Activated CD8-positive, alpha-beta memory T cell treated with anti-CD3 and anti-CD28 coated beads, Interleukin-2, amount 50 U/mL, for 1 hour (primary cell): ENCODE data around the gene PDE4A.
A peak's percentile ranks its signal among the peaks of the same experiment; 100 is the strongest.
"Not testable (repeated sequence)": the region's sequence is repeated elsewhere in the genome, so short reads cannot be mapped to it uniquely, and the experiment has no call there.

Experiments used
- DNase-seq: peaks from one replicate; pipeline ENCODE4 v3.0.0-alpha.2; 2020; ENCODE audit errors: extremely low read depth

Gene PDE4A

DNA sequence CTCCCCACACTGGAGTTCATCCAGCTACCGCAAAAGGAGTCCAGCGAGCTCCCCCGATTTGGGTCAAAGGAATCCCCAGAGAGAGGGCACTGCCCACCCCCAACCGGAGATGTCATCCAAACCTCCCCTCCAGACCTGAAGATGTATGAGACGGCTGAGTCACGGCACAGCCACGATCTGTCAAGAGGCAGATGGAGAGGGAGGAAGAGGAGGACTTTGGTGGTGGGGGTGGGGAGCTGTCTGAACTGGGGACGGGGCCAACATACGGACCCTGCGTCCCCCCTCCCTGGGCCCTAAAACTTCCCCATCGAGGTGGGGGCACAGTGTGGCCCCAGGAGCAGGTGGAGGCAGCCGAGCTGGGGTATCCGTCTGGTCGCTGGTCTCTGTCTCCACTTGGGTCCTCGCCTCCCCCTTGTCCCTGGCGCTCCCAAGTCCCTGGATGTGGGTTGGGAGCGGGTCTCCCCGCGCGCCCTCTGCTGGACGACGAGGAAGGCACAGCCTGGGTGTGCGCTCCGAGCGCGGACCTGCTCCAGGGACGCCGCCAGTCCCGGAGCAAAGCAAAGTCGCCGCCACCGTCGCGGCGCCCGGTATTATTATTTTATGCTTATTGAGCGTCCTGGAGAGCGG is 3.8 kb downstream of the PDE4A start:
- DNase-seq, result no peak

DNA sequence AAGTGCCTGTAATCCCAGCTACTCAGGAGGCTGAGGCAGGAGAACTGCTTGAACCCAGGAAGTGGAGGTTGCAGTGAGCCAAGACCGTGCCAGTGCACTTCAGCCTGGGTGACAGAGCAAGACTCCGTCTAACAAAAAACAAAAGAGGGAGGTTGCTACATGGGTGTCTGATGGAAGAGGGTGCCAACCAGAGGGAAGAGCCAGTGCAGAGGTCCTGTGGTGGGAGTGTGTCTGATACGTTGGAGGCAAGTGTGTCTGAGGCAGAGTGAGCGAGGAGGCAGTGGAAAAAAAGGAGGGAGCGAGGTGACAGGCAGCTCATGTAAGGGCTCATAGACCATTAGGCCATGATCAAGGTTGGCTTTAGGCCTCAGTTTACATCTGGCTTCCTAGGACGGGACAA is 6.8 kb downstream of the PDE4A start:
- no peak for DNase-seq

DNA sequence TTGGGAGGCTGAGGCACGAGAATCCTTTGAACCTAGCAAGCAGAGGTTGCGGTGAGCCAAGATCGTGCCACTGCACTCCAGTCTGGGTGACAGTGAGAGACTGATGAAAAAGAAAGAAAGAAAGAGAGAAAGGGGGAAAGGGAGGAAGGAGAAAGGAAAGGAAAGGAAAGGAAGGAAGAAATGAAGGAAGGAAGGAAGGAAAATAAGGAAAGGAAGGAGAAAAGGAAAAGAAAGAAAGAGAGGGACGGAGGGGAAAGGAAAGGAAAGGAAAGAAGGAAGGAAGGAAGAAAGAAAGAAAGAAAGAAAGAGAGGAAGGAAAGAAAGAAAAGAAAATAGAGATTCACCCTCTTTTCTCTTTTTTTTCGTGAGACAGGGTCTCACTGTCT is 8.7 kb downstream of the PDE4A start:
- no peak for DNase-seq

DNA sequence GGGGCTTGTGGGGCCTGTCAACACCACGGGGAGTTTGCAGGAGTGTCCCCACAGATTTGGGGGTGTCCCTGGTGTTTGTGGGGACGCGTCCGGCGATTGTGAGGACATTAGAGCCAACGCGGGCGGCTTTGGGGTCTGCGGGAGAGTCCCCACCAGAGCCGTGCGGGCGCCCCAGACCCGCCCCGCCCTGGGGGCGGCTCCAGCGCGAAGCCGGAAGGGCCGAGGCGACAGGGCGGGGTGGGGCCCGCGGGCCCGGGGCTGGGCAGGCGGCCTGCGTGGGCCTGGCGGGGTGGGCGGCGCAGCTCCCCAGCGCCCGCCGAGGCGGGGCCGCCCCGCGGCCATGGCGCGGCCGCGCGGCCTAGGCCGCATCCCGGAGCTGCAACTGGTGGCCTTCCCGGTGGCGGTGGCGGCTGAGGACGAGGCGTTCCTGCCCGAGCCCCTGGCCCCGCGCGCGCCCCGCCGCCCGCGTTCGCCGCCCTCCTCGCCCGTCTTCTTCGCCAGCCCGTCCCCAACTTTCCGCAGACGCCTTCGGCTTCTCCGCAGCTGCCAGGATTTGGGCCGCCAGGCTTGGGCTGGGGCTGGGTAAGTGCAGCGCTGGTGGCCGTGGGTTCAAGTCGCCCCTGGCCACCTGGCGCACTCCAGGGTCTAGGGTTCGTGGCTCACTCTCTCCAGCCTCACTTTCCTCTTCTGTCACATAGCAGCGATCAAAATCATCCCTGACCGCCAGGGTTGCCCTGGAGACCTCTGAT is 10.3 kb downstream of the PDE4A start:
- DNase-seq, result no peak

DNA sequence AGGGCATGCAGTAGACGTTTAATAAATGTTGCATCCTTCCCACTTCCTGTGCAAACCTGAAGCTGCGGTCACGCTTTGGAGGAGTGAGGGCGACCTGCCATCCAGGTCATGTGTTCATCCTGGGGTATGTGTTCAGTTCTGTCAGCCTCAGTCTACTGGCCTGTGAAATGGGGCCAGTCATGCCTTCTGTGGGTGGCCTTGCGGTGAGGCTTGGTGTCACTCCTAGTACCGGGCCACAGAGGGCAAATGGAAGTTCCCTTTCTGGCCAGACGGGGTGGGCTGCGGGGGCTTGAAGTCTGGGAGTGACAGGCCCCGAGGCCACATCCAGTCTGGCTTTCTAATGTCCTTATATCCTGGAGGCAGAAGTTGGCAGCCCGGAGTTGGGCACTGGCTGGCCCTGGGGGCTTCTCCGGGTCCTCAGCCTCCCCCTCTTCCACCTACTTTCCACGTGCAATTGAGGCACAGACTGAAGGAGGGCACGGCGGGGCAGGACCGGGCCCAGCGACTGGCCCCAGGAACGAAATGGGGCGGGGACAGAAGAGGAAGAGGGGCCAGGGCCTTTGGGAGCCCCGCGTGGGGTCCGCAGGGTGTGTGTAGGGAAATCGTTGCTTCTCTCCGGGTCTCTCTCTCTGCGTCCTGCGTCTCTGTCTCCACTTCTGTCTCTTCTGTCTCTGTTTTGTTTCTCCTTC is 11.1 kb downstream of the PDE4A start:
- DNase-seq, result no peak

DNA sequence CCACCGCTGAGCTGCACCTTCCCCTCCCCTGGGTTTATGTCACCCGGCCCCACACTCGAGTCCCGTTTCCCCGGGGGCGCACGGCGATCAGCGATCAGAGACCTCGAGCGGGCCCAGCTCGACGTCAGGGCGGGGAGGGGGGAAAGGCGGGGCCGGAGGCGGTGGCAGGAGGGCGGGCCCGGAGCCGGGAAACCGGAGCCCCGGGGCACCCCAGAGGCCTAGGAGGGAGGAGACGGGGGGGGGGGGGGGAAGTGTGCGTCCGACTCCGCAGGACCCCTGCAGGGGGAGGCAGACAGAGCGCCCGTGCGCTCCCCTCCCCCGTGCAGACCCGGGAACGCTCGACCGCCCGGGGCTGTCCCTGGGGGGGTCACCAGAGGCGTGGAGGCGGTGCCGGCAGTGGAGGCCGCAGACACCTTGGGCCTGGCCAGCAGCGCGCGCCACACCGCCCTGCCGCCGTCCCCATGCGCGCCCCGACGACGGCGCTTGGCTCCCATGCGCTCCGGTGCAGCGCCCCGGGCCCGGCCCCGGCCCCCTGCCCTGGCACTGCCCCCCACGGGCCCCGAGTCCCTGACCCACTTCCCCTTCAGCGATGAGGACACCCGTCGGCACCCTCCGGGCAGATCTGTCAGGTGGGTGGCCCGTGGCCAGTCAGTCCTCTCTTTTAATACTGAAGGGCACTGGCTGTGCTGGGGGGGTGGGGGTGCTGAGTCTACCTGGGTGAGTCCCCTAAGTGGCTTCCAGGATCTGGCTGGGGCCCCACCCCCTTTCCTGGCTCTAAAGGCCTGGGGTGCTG is 11.8 kb downstream of the PDE4A start:
- DNase-seq, result peak; percentile 45

DNA sequence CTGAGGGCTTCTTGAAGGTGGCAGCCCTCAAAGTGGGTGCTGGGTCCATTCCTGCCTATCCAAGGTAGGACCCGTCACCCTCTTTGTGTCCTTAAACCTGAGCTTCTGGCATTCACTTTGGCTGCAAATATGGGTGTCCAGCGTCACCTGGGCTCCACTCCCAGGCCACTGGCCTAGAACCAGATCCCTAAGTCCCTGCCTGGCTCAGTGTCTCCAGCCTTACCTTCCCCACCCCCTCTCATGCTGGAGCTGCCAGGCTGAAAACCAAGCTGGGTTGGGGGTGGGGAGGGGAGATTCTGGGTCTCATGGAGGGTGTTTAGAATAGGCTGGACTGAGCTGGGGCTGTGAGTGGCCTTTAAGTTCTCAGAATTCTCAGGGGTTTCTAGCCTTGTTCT is 12.4 kb downstream of the PDE4A start:
- no peak for DNase-seq

DNA sequence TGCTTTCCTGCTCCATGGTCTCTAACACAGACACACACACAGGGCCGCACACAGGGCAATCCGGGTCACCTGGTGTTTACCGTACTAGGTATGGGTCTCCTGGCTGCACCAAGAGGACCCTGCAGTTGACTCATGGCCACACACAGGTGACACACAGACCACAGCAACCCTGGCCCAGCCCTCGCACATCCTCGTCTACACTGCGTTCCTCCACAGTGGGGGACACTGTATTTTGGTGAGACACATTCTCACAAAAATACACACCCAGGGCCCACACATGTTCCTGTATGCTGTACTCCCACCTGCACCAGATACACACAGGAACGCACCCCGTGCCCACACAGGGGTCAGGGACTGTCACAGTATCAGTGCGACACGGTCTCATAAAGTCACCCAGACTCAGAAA is 12.8 kb downstream of the PDE4A start:
- no peak for DNase-seq

DNA sequence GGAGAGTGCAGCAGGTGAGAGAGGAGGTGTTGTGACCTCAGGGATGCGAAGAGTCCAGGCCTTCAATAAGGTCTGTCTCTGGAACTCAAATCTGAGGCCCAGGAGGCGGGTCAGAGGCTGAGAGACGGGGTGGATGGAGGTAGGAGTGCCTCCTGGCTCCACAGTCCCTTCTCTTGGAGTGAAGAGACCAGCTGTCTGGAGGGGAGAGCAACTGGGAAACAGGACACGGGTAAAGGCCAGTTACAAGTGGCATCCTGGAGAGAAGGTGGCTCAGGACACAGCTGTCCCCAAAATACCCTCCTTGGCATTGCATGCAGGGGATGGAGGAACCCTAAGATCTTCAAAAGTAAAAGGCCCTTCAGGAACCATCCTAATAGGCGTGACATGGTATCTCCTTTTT is 19.2 kb downstream of the PDE4A start:
- DNase-seq, result no peak

DNA sequence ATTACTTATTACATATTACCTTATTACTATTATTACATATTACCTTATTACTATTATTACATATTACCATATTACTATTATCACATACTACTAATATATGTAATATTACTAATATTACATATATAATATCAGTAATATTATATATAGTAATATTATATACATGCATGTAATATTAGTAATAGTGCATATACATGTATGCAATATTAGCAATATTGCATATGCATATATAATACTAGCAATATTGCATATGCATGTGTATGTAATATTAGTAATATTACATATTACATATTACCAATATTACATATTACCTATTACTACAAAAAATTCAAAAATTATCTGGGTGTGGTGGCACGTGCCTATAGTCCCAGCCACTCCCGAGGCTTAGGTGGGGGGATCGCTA is 22.4 kb downstream of the PDE4A start:
- DNase-seq, result no peak

DNA sequence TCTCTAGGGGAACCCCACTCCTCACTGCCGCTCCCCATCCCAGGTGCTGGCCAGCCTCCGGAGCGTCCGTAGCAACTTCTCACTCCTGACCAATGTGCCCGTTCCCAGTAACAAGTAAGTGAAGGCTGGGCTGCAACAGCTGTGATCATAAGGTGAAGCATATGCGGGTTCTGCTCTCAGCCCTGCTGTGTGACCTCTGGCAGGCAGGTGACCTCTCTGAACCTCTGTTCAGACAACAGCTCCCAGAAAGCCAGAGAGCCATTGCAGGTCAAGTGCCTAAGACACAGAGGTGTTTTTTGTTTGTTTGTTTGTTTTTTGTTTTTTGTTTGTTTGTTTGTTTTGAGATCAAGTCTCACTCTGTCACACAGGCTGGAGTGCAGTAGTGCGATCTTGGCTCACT is 28.7 kb downstream of the PDE4A start:
- DNase-seq, result no peak

DNA sequence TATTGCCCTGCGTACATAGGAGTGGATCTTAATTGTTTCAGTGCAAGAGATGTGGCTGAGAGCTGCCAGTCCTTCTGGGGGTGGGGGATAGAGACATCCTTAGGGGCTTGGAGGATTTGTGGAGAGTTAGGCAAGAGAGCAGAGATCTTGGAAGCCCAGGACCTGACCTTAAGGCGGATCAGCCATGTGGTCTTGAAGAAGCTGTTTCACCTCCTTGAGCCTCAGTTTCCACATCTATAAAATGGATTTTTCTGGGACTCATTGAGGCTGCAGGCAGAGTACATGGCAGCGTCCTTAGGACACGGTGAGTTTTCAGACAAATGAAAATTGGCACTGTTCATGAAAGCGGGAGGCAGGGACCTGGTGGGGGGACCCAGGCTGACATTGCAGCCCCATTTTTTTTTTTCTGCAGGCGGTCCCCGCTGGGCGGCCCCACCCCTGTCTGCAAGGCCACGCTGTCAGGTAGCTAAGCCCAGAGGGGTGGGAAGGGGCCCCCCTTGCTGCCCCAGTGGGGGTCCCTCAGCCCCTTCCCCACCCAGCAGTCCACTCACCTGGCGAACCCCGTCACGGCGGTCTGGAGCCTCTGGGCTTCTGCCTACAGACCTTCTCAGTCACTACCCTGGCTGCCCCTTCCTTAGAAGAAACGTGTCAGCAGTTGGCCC is 30.0 kb downstream of the PDE4A start:
- DNase-seq, result no peak

DNA sequence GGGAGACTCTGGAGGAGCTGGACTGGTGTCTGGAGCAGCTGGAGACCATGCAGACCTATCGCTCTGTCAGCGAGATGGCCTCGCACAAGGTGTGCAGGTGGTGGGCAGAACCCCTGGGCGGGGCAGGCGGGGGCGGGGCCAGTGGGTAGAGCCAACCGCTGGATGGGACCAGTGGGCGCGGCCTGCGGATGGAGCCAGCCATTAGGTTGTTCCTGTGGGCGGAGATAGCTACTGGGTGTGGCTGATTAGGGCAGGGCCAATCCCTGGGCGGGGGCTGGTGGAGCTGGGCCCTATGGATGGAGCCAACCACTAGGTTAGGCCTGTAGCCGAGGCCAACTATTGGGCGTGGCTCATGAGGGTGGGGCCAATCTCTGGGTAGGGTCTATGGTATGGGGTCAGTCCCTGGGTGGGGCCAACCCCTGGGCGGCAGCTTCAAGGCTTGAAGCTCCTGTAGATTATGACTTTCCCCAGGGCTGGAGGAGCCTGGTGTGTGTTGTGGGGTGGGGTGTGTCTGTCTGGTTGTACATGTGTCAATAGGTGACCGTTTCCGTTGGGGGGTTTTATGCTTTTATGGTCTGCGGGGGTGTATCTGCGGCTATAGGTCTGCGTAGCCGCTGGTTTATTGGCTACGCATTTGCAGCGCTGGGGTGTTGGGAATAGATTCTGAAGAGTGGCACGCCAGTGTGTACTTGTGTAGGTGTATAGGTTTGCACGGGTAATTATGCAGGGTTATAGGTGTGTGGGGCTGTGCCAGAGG is 30.7 kb downstream of the PDE4A start:
- DNase-seq, result no peak

DNA sequence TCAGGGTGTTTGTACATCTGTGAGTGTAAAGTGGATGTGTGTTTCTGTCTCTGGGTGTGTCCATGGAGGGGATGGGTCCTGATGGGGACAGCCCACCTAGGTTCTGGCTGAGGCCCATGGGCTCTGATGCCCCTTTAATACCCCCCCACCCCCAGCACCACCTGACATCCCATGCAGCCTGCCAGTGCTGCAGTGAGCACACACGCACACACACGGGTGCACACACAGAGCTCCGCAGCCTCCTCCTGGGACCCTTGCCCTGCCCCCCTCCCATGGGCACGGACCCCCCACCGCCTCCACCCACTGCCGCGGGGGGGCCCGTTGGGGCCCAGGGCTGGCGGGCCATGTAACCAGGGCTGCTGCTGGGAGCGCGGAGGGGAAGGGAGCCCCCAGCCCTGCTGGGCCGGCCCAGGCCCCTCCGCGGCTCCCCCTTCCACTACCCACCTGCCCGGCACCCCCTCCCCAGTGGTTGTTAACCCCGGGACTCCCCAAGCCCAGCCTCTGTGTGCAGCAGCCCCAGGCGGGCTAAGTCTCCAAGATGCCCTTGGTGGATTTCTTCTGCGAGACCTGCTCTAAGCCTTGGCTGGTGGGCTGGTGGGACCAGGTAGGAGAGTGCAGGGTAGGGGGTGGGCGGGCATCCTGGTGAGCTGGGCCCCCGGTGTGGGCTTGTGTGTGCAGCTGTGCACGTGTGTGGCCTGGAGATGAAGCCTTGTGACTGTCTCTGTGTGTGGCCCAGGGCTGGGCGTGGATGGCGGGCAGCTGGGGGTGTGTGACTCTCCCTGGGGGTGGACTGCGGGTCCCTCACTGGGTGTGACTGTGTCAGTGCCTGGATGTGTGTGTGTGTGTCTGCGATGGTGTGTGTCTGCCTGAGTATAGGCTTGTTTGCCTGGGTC is 32.6 kb downstream of the PDE4A start:
- DNase-seq, result no peak

DNA sequence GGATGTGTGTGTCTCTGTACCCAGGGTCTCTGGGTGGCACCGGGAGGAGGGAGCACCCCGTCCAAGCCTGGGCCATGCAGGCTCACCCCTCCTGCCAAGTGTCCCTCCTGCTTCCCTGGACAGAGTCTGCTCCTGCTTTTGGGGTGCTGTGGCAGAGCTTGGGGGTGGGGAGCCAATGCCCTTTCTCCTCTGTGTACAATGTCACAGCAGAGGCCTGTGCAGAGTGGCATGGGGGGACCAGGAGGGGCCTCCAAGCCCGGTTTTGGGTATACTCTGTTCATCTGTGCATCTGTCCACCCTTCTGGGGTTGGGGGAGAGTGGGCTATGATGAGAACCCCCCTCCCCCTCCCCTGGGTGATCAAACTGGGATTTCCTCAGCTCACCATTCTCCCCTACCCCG is 33.5 kb downstream of the PDE4A start:
- DNase-seq, result no peak

DNA sequence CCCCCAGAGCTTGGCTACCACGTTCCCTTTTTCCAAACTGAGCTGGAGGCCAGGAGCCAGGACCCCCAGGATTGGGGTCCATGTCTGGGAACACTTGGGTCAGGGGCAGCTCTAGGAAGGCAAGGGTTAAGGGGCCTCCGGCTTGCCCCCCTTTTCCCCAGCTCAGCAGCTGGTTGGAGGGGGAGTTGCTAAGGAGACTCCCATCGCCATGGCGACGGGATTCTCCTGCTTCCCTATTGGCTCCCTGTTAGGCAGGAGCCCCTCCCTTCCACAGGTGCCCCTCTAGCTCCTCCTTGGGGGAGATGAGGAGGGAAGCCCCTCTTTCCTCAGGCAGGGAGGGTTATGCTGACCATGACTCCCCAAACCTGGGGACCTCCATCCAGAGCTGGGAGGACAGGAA is 33.9 kb downstream of the PDE4A start:
- DNase-seq, result no peak

DNA sequence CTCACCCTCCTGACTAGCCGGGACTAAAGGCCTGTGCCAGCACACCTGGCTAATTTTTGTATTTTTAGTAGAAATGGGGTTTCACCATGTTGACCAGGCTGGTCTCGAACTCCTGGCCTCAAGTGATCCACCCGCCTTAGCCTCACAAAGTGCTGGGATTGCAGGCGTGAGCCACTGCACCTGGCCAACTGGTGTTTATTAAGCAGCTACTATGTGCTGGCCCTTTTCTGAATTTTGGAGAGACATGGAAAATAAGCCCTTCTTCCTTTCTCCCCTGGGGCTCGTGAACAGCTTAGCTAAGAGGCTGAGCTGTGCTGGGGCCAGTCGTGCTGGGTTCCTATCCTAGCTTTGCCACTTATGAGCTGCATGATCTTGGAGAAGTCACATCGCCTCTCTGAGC is 38.4 kb downstream of the PDE4A start:
- DNase-seq, result not testable (repeated sequence)

DNA sequence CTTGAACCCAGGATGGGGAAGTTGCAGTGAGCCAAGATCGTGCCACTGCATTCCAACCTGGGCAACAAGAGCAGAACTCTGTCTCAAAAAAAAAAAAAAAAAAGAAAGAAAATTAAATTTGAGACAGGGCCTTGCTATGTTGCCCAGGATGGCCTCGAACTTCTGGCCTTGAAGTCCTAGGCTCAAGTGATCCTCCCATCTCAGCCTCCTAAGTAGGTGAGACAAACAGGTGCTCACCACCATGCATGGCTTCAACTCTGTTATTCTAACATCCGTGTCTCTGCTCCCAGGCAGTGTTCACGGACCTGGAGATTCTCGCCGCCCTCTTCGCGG is 40.3 kb downstream of the PDE4A start:
- no peak for DNase-seq

DNA sequence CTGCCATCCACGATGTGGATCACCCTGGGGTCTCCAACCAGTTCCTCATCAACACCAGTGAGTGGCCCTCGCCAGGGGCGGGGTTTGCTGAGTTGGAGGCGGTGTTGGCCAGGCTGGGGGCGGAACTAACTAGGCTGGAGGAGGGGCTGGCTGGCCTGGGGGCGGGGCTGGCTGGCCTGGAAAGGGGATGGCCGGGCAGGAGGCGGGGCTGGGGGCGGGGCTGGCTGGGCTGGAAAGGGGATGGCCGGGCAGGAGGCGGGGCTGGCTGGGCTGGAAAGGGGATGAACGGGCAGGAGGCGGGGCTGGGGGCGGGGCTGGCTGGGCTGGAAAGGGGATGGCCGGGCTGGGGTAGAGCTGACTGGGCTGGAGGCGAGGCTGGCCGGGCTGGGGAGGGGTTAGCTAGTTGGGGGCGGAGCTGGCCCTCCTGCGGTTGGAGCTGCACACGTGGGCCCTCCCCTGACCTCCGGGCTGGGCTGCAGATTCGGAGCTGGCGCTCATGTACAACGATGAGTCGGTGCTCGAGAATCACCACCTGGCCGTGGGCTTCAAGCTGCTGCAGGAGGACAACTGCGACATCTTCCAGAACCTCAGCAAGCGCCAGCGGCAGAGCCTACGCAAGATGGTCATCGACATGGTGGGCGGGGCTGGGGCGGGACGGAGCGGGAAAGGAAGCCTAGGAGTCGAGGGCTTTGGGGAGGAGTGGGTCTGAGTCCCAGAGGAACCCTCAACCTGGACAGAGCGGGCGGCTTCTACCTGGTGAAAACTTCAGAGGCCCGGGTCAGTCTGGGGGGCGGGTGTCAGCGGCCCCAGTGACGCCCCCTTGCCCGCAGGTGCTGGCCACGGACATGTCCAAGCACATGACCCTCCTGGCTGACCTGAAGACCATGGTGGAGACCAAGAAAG is 41.0 kb downstream of the PDE4A start:
- DNase-seq, result peak; percentile 68
